SK-N-SH (cell line): ENCODE measurements around the gene PPP2R5C. TPM values are rescaled to one million over a fixed set of nuclear protein-coding genes. Genes with fewer than 3 reads are reported as not detected.

ENCODE experiments used
- CTCF ChIA-PET: fragments of 300-600, 350-600 bp; formaldehyde crosslinking; extraction: SDS; loops from one replicate; lab custom pipeline; 2021; lab: Yijun Ruan, JAX
- POLR2A ChIA-PET: fragments of 350-600 bp; sonication (Branson Sonifier 250); formaldehyde crosslinking; extraction: SDS; loops from one replicate; lab custom pipeline; 2020; ENCODE audit warnings: antibody characterized with exemption, inconsistent platforms; lab: Yijun Ruan, JAX
- DNase-seq: peaks from one replicate; pipeline ENCODE4 v3.0.0; 2012
- H2AFZ ChIP-seq: fragments of 200-600 bp; sonication (generic); 2 replicates; pipeline ENCODE4 v1.8.1; 2016; ENCODE audit warnings: antibody characterized with exemption, mild to moderate bottlenecking, low read depth
- H3F3A ChIP-seq: fragments of 200-600 bp; sonication (generic); replicated peaks from 2 replicates; pipeline ENCODE3; 2016; ENCODE audit warnings: antibody characterized with exemption, mild to moderate bottlenecking; ENCODE audit not compliant: insufficient read depth
- H3K27ac ChIP-seq, 2 experiments: fragments of 200-500 bp in 1 of 2; fragments of 200-600 bp in 1 of 2; sonication (Bioruptor generic) in 1 of 2; sonication (generic), shearing (Covaris generic) in 1 of 2; 2 replicates each; pipeline versions ENCODE4 v1.5.1 to v1.6.1; 2014 to 2016; ENCODE audit warnings: low read depth in 2 of 2, inconsistent platforms in 1 of 2, low read length in 1 of 2, mild to moderate bottlenecking in 1 of 2, mixed read lengths in 1 of 2
- H3K27me3 ChIP-seq: fragments of 200-600 bp; sonication (generic), shearing (Covaris generic); 2 replicates; pipeline ENCODE4 v1.6.1; 2016; ENCODE audit warnings: mixed run types; ENCODE audit not compliant: insufficient read depth
- H3K36me3 ChIP-seq, 2 experiments: fragments of 200-500 bp in 1 of 2; fragments of 200-600 bp in 1 of 2; sonication (Bioruptor generic) in 1 of 2; sonication (generic) in 1 of 2; replicated peaks in 1 of 2; 2 replicates each; pipeline versions ENCODE3 to v1.5.1; 2014 to 2016; ENCODE audit warnings: low read length in 1 of 2, mild to moderate bottlenecking in 1 of 2; ENCODE audit not compliant: insufficient read depth in 2 of 2, control insufficient read depth in 1 of 2
- H3K4me1 ChIP-seq, 2 experiments: fragments of 200-500 bp in 1 of 2; fragments of 200-600 bp in 1 of 2; sonication (Bioruptor generic) in 1 of 2; sonication (generic), shearing (Covaris generic) in 1 of 2; 2 replicates each; pipeline versions ENCODE4 v1.5.1 to v1.6.1; 2014 to 2016; ENCODE audit warnings: low read depth in 1 of 2, low read length in 1 of 2, mixed run types in 1 of 2; ENCODE audit not compliant: insufficient read depth in 2 of 2, control insufficient read depth in 1 of 2
- H3K4me2 ChIP-seq: fragments of 200-600 bp; sonication (generic), shearing (Covaris generic); 2 replicates; pipeline ENCODE4 v1.6.1; 2017; ENCODE audit warnings: mixed run types
- H3K4me3 ChIP-seq, 2 experiments: fragments of 200-500 bp in 1 of 2; fragments of 200-600 bp in 1 of 2; sonication (Bioruptor generic) in 1 of 2; sonication (generic), shearing (Covaris generic) in 1 of 2; 2 replicates each; pipeline versions ENCODE4 v1.5.1 to v1.8.1; 2014 to 2016; ENCODE audit warnings: low read depth in 2 of 2, inconsistent platforms in 1 of 2, low read length in 1 of 2, mild to moderate bottlenecking in 1 of 2, mixed read lengths in 1 of 2, moderate library complexity in 1 of 2
- H3K79me2 ChIP-seq: fragments of 200-600 bp; sonication (generic); 2 replicates; pipeline ENCODE4 v1.8.1; 2017; ENCODE audit warnings: mild to moderate bottlenecking; ENCODE audit not compliant: insufficient read depth
- H3K9ac ChIP-seq: fragments of 200-600 bp; sonication (generic); 2 replicates; pipeline ENCODE4 v1.6.1; 2017; ENCODE audit warnings: mixed run types
- H3K9me2 ChIP-seq: fragments of 200-600 bp; sonication (generic); 2 replicates; pipeline ENCODE4 v1.6.1; 2017; ENCODE audit warnings: mixed run types
- H3K9me3 ChIP-seq: fragments of 200-600 bp; sonication (generic); 2 replicates; pipeline ENCODE4 v1.6.1; 2017; ENCODE audit warnings: mixed run types, mild to moderate bottlenecking, moderate library complexity
- H4K20me1 ChIP-seq: fragments of 200-600 bp; sonication (generic); 2 replicates; pipeline ENCODE4 v1.6.1; 2017; ENCODE audit warnings: mild to moderate bottlenecking, mixed run types; ENCODE audit not compliant: insufficient read depth
- CTCF ChIP-seq: fragments of 200-600 bp; sonication (generic); IDR thresholded peaks from 2 replicates; pipeline ENCODE4 v1.6.1; 2017; ENCODE audit warnings: antibody characterized with exemption, mild to moderate bottlenecking, moderate library complexity
- ELF1 ChIP-seq: IDR thresholded peaks from 2 replicates; pipeline ENCODE4 v1.4.0; 2012
- EZH2phosphoT487 ChIP-seq: fragments of 200-600 bp; sonication (generic); IDR thresholded peaks from 2 replicates; pipeline ENCODE4 v1.6.1; 2017; ENCODE audit warnings: low read depth, mixed run types, mild to moderate bottlenecking, antibody characterized with exemption, moderate library complexity, borderline replicate concordance
- IRF3 ChIP-seq: fragments of 150-350 bp; IDR thresholded peaks from 2 replicates; pipeline ENCODE4 v1.6.1; 2016; ENCODE audit warnings: mild to moderate bottlenecking, low read depth, low read length
- JUND ChIP-seq: IDR thresholded peaks from 2 replicates; pipeline ENCODE4 v1.4.0; 2012
- MEF2A ChIP-seq: IDR thresholded peaks from 2 replicates; pipeline ENCODE4 v1.4.0; 2012; ENCODE audit warnings: low read depth, borderline replicate concordance
- RAD21 ChIP-seq: IDR thresholded peaks from 2 replicates; pipeline ENCODE4 v1.6.1; 2012; ENCODE audit warnings: mild to moderate bottlenecking, low read length
- RFX5 ChIP-seq: IDR thresholded peaks from 2 replicates; pipeline ENCODE4 v1.6.1; 2012; ENCODE audit warnings: mild to moderate bottlenecking, improper control_type of control experiment, low read length
- SIN3A ChIP-seq: IDR thresholded peaks from 2 replicates; pipeline ENCODE4 v1.6.1; 2012; ENCODE audit warnings: low read depth, mild to moderate bottlenecking, low read length, moderate library complexity, borderline replicate concordance
- SMC3 ChIP-seq: IDR thresholded peaks from 2 replicates; pipeline ENCODE4 v1.6.1; 2012; ENCODE audit warnings: low read depth, low read length, improper control_type of control experiment
- TAF1 ChIP-seq: IDR thresholded peaks from 2 replicates; pipeline ENCODE4 v1.6.1; 2012; ENCODE audit warnings: low read depth, mild to moderate bottlenecking, low read length, moderate library complexity, borderline replicate concordance
- WGBS: methylation state at CpG from one replicate; pipeline ENCODE4 v1.1.6; 2017; ENCODE audit warnings: low lambda C conversion rate; 5-methylcytosine and 5-hydroxymethylcytosine counted together
- polyA plus RNA-seq, 3 experiments: library from polyadenylated mRNA; depleted of rRNA; stranded (reverse); fragments of >200 nt; gene quantifications; 2 replicates each; pipeline ENCODE4 v1.2.3, GENCODE V29; 2012
- TF ChIP-seq, protein P1 (sequence below): IDR thresholded peaks from 2 replicates; pipeline ENCODE4 v1.4.0; 2012; ENCODE audit warnings: low read depth, borderline replicate concordance
- TF ChIP-seq, protein P2 (sequence below): IDR thresholded peaks from 2 replicates; pipeline ENCODE4 v1.6.1; 2012; ENCODE audit warnings: mild to moderate bottlenecking, low read depth, low read length, moderate library complexity
- TF ChIP-seq, protein P3 (sequence below): fragments of 150-350 bp; IDR thresholded peaks from 2 replicates; pipeline ENCODE4 v1.6.1; 2017; ENCODE audit warnings: antibody characterized with exemption, low read length, low read depth, borderline replicate concordance

Gene PPP2R5C
- polyA plus RNA-seq, 1 of the 3 experiments (the other 2 are of a cell fraction), result 43.7 TPM

GRCh38 chr14:101796479-101796878 is 35.0 kb downstream of the PPP2R5C start:
- H3K4me3 ChIP-seq, result no peak overlapping the region
- H3F3A ChIP-seq, result no peaks in the 10 kb centered on the region
- H3K4me2 ChIP-seq, result no peak overlapping the region
- CTCF ChIA-PET, result no interaction called here
- H3K9me2 ChIP-seq, result no peaks in the 10 kb centered on the region
- H3K27ac ChIP-seq, result no peak overlapping the region
- no peaks in the 10 kb centered on the region for H3K27me3 ChIP-seq
- H3K4me1 ChIP-seq, result peaks cover 0 to 3% of the 10 kb centered on the region in 2 experiments; a peak in 2 of 4 replicates
- no peaks in the 10 kb centered on the region for H3K79me2 ChIP-seq
- 94% methylated on average over 7 of the region's 10 CpGs for WGBS
- H3K36me3 ChIP-seq, result no peaks in the 10 kb centered on the region
- no peak overlapping the region for H3K9ac ChIP-seq
- H2AFZ ChIP-seq, result no peak overlapping the region
- H3K9me3 ChIP-seq, result no peaks in the 10 kb centered on the region
- POLR2A ChIA-PET, result no interaction called here
- TF ChIP-seq, protein P1, sequence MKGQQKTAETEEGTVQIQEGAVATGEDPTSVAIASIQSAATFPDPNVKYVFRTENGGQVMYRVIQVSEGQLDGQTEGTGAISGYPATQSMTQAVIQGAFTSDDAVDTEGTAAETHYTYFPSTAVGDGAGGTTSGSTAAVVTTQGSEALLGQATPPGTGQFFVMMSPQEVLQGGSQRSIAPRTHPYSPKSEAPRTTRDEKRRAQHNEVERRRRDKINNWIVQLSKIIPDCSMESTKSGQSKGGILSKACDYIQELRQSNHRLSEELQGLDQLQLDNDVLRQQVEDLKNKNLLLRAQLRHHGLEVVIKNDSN, result no peak
- TF ChIP-seq IRF3 (no peak), TAF1 (no peak), RFX5 (no peak), MEF2A (no peak), RAD21 (no peak), EZH2phosphoT487 (no peak), CTCF (no peak), ELF1 (no peak), SIN3A (no peak), JUND (no peak), SMC3 (no peak)
- TF ChIP-seq, protein P2, sequence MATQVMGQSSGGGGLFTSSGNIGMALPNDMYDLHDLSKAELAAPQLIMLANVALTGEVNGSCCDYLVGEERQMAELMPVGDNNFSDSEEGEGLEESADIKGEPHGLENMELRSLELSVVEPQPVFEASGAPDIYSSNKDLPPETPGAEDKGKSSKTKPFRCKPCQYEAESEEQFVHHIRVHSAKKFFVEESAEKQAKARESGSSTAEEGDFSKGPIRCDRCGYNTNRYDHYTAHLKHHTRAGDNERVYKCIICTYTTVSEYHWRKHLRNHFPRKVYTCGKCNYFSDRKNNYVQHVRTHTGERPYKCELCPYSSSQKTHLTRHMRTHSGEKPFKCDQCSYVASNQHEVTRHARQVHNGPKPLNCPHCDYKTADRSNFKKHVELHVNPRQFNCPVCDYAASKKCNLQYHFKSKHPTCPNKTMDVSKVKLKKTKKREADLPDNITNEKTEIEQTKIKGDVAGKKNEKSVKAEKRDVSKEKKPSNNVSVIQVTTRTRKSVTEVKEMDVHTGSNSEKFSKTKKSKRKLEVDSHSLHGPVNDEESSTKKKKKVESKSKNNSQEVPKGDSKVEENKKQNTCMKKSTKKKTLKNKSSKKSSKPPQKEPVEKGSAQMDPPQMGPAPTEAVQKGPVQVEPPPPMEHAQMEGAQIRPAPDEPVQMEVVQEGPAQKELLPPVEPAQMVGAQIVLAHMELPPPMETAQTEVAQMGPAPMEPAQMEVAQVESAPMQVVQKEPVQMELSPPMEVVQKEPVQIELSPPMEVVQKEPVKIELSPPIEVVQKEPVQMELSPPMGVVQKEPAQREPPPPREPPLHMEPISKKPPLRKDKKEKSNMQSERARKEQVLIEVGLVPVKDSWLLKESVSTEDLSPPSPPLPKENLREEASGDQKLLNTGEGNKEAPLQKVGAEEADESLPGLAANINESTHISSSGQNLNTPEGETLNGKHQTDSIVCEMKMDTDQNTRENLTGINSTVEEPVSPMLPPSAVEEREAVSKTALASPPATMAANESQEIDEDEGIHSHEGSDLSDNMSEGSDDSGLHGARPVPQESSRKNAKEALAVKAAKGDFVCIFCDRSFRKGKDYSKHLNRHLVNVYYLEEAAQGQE, result no peak
- TF ChIP-seq, protein P3, sequence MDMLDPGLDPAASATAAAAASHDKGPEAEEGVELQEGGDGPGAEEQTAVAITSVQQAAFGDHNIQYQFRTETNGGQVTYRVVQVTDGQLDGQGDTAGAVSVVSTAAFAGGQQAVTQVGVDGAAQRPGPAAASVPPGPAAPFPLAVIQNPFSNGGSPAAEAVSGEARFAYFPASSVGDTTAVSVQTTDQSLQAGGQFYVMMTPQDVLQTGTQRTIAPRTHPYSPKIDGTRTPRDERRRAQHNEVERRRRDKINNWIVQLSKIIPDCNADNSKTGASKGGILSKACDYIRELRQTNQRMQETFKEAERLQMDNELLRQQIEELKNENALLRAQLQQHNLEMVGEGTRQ, result no peak
- TF ChIP-seq, all 33 proteins: peak for 0
- no peak for DNase-seq
- no peaks in the 10 kb centered on the region for H4K20me1 ChIP-seq
